AG04450 (cell line): ENCODE measurements around the gene GRIN2A. TPM values are rescaled to one million over a fixed set of nuclear protein-coding genes. Genes with fewer than 3 reads are reported as not detected.

Source experiments
- CTCF ChIA-PET: fragments of 300-600, 350-600 bp; formaldehyde crosslinking; extraction: SDS; loops from one replicate; lab custom pipeline; 2022; ENCODE audit warnings: antibody characterized with exemption, inconsistent platforms; lab: Charles Lee
- POLR2A ChIA-PET: fragments of 350-600 bp; formaldehyde crosslinking; extraction: SDS; loops from one replicate; lab custom pipeline; 2021; ENCODE audit warnings: antibody characterized with exemption, inconsistent platforms; lab: Yijun Ruan, JAX
- DNase-seq: peaks from one replicate; pipeline ENCODE4 v3.0.0-alpha.2; 2011; ENCODE audit warnings: low read depth, low spot score
- H3K27ac ChIP-seq: one replicate; pipeline ENCODE4 v1.5.1; 2012; ENCODE audit warnings: low read depth, low read length, control low read depth
- H3K27me3 ChIP-seq: one replicate; pipeline ENCODE4 v1.6.0; 2012; ENCODE audit warnings: low read length; ENCODE audit not compliant: control insufficient read depth, insufficient read depth
- H3K4me3 ChIP-seq: 2 replicates; pipeline ENCODE4 v1.5.1; 2011; ENCODE audit warnings: mild to moderate bottlenecking, low read depth, low read length, control low read depth
- H3K9me3 ChIP-seq: 2 replicates; pipeline ENCODE4 v1.5.1; 2012; ENCODE audit warnings: low read length; ENCODE audit not compliant: control insufficient read depth, insufficient read depth
- CTCF ChIP-seq: IDR thresholded peaks from 2 replicates; pipeline ENCODE4 v1.5.1; 2011; ENCODE audit warnings: low read depth, low read length, control low read depth, inconsistent platforms
- polyA plus RNA-seq: library from polyadenylated mRNA; depleted of rRNA; stranded (reverse); fragments of >200 nt; gene quantifications from 2 replicates; pipeline ENCODE4 v1.2.3, GENCODE V29; 2011

The GRIN2A gene
- polyA plus RNA-seq, 1 experiment, result not detected

DNA sequence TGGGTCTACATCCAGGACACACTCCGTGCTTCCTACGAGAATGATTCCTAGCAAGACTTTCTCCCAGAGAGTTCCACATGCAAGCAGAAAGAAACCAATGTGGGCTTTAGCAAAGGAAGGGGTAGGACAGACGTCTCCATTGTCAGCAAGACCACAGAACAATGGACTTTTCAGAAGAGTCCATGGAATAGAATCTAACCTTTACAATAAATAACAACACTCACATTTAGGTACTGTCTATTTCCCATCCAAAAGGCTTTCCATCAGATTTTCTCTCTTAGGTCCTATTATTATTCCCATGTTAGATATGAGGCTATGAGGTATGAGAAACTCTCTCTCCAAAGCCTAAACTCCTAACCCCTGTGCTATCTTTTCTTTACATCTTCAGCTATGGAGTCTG is 360.9 kb downstream of the GRIN2A start:
- no peak for TF ChIP-seq CTCF
- CTCF ChIA-PET, result no interaction called here
- peaks cover 17% of the 10 kb centered on the region for H3K9me3 ChIP-seq
- no peak for DNase-seq
- H3K4me3 ChIP-seq, result no peak overlapping the region
- no peaks in the 10 kb centered on the region for H3K27me3 ChIP-seq
- POLR2A ChIA-PET, result no interaction called here
- no peak overlapping the region for H3K27ac ChIP-seq

DNA sequence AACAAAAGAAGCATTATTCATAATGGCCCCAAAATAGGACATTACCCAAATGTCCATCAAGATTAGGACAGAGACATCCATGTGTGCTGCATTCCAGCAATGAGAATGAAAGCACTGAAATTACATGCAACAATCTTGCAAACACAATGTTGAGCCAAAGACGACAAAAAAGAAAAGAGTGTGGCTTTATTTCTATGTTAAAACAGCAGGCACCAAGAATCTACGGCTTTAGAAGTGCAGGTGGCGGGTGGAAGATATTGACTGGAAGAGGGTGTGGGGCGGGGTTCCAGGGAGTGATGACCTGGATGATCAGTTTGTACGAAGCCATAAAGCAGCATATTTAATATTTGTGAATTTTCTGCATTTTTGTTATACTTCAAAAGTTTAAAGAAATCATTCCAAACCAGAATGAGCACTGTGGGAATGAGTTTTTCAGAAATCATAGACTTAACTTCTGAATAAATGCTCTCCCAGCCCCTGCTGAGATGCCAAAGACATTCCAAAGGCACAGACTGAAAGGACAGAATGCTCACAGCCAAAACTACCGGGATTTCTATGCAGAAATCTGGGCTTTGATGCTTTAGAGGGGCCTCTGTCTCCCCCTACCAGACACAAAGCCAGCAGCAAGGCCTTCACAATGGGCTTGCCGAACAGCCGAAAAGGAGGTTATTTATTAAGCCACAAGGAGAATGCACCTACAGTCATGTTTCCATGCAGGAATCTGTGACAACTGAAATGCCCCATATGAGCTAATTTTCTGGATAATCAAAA is 361.6 kb downstream of the GRIN2A start:
- POLR2A ChIA-PET, result no interaction called here
- no peaks in the 10 kb centered on the region for H3K27me3 ChIP-seq
- CTCF ChIA-PET, result no interaction called here
- H3K4me3 ChIP-seq, result no peak overlapping the region
- no peak overlapping the region for H3K27ac ChIP-seq
- no peak for DNase-seq
- H3K9me3 ChIP-seq, result peaks cover 14% of the 10 kb centered on the region
- no peak for TF ChIP-seq CTCF

DNA sequence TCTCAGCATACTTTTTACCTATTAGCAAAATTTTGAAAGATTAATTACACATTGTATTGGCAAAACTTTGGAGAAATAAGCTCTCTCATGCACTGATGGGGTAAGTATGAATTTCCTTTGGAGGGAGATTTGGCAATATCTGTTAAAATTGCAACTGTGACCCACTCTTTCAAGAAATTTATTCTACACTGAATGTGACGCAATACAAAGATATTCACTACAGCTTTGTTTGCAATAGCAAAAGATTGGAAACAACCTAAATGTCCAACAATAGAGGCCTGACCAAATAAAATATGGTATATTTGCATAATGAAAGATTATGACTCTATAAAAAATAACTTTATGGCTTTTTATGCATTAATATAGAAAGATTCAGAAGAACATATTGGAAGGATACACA is 363.5 kb downstream of the GRIN2A start:
- Histone ChIP-seq H3K27me3 (no peaks in the 10 kb centered on the region), H3K9me3 (peaks cover 9% of the 10 kb centered on the region; the same call in 1 of the 2 replicates), H3K4me3 (no peak overlapping the region), H3K27ac (no peak overlapping the region)
- ChIA-PET POLR2A (no interaction called here), CTCF (no interaction called here)
- DNase-seq, result no peak
- TF ChIP-seq CTCF, result no peak

DNA sequence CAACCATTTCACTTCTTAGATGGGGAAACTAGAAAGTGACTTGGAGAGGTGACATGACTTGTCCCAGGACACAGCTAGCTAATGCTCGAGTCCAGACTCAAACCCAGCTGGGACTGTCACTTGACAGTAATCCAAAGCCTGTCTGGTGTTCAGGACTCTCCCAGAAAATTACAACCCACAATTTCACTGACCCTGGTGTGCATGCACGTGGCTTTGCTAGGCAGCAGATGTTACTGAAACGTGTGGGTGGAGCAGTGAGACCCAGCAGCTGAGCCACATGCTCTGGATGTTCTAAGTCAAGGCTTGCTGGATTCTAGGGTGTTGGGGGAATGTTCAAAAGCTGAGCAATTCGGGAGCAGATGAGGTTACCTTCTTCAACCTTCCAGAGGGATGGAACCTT is 364.6 kb downstream of the GRIN2A start:
- no peaks in the 10 kb centered on the region for H3K27me3 ChIP-seq
- no peak overlapping the region for H3K27ac ChIP-seq
- ChIA-PET POLR2A (no interaction called here), CTCF (no interaction called here)
- no peak for DNase-seq
- no peak for TF ChIP-seq CTCF
- H3K9me3 ChIP-seq, result peaks cover 9% of the 10 kb centered on the region; the same call in 1 of the 2 replicates
- H3K4me3 ChIP-seq, result no peak overlapping the region

DNA sequence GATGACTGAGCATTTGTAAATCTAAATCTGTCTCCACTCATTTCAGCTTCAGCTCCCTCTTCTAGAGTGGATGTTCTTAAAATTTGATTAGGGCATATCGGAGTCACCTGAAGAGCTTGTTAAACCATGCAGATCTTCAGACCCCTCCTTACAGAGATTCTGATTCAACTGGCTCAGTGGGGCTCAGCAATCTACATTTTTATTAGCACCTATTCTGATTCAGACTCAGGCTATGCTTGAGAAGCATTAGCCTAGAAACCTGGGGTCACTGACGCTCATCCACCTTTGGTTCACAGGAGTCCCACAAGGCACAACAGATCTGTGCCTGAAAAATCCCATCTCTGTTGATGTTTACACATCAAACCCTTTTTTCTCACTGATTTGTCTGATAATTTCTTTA is 365.6 kb downstream of the GRIN2A start:
- Histone ChIP-seq H3K27me3 (no peaks in the 10 kb centered on the region), H3K4me3 (no peak overlapping the region), H3K27ac (no peak overlapping the region), H3K9me3 (peaks cover 14% of the 10 kb centered on the region)
- ChIA-PET POLR2A (no interaction called here), CTCF (no interaction called here)
- TF ChIP-seq CTCF, result no peak
- DNase-seq, result no peak
